Gastroesophageal sphincter (tissue), 3 donors: ENCODE data around the gene TBC1D5.

Experiments
- CTCF ChIP-seq, 4 experiments: fragments of 200-600 bp in 2 of 4; fragments of 450-650 bp in 2 of 4; sonication (generic) in 1 of 4; IDR thresholded peaks; one replicate each; pipeline ENCODE4 v1.5.1; 2017 to 2019; ENCODE audit warnings: antibody characterized with exemption in 4 of 4, mild to moderate bottlenecking in 2 of 4, moderate library complexity in 2 of 4
- POLR2A ChIP-seq, 2 donors: fragments of 450-650 bp; IDR thresholded peaks; one replicate each; pipeline ENCODE4 v1.6.1; 2017; ENCODE audit warnings: antibody characterized with exemption in 2 of 2, mild to moderate bottlenecking in 2 of 2, moderate library complexity in 1 of 2

DNA sequence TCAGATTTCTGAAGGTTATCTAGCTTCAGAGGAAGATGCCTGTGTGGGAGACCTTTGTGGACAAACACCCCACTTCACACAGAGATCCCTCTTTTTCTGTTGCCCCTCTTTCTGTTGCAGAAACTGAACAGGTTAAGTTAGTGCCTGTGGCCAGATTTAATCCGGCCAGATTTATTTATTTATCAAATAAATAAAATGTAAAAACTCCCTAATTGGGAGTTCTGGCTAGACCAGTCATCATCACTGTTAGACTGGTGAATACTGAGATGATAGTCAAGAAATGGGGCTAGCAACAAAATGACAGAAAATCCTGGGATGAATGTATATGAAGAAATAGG is 1.2 kb upstream of the TBC1D5 start:
- TF ChIP-seq POLR2A (IDR thresholded peaks at IDR 0.05) (no peak), CTCF (IDR thresholded peaks at IDR 0.05) (no peak)
